Skeletal muscle tissue (tissue), 4 donors: ENCODE results near the gene NFILZ. TPM values are rescaled to one million over a fixed set of nuclear protein-coding genes. Genes with fewer than 3 reads are reported as not detected.

Experiments
- H3K27ac ChIP-seq: one replicate; pipeline ENCODE4 v1.7.0; 2013; ENCODE audit warnings: mild to moderate bottlenecking, low read depth, low read length, inconsistent platforms
- H3K27me3 ChIP-seq, 3 donors: one replicate each; pipeline ENCODE4 v1.7.0; 2013; ENCODE audit warnings: low read length in 3 of 3; ENCODE audit not compliant: control insufficient read depth in 3 of 3, insufficient read depth in 3 of 3
- H3K36me3 ChIP-seq, 3 donors: one replicate each; pipeline ENCODE4 v1.7.0; 2013; ENCODE audit warnings: low read length in 3 of 3; ENCODE audit not compliant: control insufficient read depth in 3 of 3, insufficient read depth in 3 of 3
- H3K4me1 ChIP-seq, 3 donors: one replicate each; pipeline ENCODE4 v1.7.0; 2013; ENCODE audit warnings: low read length in 3 of 3, mild to moderate bottlenecking in 3 of 3; ENCODE audit not compliant: control insufficient read depth in 3 of 3, insufficient read depth in 3 of 3
- H3K4me3 ChIP-seq, 3 donors: one replicate each; pipeline ENCODE4 v1.7.0; 2013; ENCODE audit warnings: low read length in 3 of 3
- H3K9ac ChIP-seq, 3 donors: one replicate each; pipeline ENCODE4 v1.7.0; 2013; ENCODE audit warnings: low read length in 3 of 3, mild to moderate bottlenecking in 3 of 3, moderate library complexity in 2 of 3, low read depth in 1 of 3
- H3K9me3 ChIP-seq, 3 donors: one replicate each; pipeline ENCODE4 v1.7.0; 2013; ENCODE audit warnings: low read length in 3 of 3; ENCODE audit not compliant: control insufficient read depth in 3 of 3
- total RNA-seq: library from RNA; depleted of rRNA; stranded (reverse); fragments of >200 nt; gene quantifications from one replicate; pipeline ENCODE4 v1.2.3, GENCODE V29; 2014
- donor health status: Osteomylitis.

Gene NFILZ
- not detected for total RNA-seq

GRCh38 chr19:8629996-8630683 lies at the start of gene NFILZ:
Gene NFILZ, plus strand, starts transcription at chr19:8630633. Its CDS starts 46,133 bp downstream, at chr19:8676766.
- Histone ChIP-seq H3K4me3 (no peak within 1 kb of the TSS), H3K27ac (peak within 1 kb of the TSS; percentile 47), H3K4me1 (no peaks in the 10 kb centered on the region), H3K9ac (no peak within 1 kb of the TSS), H3K36me3 (no peaks in the 10 kb centered on the region), H3K27me3 (no peaks in the 10 kb centered on the region), H3K9me3 (peaks cover 2 to 6% (median 3%) of the 10 kb centered on the region in 3 donors)

DNA sequence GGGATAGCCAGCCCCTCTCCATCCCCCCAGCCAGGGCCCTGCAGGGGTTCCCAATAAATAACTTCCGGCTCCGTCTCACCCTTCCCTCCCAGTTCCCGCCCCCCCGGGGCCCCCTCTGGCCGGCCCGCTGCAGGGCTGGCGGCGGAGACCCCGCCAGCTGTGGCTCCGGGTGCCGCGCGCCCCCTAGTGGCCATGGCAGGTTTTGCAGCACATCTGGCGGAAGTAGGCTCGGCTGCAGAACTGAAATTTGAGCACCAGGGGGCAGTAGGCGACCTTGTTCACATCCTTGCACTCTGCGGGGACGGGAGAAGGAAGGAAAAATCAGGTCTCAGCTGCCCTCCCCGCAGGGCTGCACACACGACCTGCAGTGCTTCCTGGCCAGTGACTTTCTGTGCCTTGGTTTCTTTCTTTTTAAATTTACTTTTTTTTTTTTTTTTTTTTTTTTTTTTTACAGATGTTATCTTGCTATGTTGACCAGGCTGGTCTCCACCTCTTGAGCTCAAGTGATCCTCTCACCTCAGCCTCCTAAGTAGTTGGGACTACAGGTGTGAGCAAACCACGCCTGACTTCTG lies 49.6 kb upstream of the NFILZ start:
- H3K36me3 ChIP-seq: no peaks in the 10 kb centered on the region
- H3K27me3 ChIP-seq: peaks cover 6 to 22% (median 17%) of the 10 kb centered on the region in 3 donors
- H3K9me3 ChIP-seq: no peaks in the 10 kb centered on the region
- H3K4me1 ChIP-seq: peaks cover 0 to 3% (median 0%) of the 10 kb centered on the region in 3 donors
- H3K9ac ChIP-seq: no peak overlapping the region
- no peak overlapping the region for H3K27ac ChIP-seq
- H3K4me3 ChIP-seq: no peak overlapping the region

DNA sequence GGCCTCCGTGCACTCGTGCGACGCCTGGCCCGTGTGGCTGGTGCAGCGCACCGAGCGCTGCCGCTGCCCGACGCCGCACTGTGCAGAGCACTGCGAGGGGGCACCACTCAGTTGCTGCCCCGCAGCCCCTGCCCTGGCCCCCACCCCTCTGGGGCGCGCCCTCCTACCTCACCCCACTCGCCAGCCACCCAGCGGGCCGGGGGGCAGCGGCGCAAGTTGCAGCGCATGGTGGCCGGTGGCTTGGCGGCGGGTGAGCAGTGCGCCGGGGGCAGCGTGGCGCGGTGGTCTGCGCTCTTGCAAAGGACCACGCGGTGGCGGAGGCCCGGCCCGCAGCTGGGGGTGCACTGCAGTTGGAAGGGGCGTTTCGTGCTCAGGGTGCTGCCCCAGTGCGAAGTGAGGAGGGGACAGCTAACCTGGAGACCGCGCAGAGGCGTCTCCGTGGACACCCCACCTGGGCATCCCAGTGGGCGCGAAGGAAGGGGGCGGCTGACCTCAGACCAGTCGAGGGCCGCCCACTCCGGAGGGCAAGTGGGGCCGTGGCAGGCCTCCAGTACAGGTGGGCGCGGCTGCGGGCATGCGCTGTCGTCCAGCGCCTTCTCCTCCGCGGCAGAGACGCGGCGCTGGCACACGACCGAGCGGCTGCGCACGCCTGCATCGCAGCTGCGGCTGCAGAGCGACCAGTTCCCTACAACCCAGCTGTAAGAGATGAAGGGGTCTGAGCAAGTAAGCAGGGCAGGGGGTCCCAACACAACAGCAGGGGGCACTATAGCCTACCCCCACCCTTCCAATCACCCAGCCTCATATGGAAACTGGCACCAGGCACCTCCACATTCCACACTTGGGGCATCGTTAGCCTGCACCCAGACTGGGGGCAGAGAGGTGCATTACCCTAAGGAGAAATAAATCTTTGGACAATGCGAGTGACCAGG lies 45.2 kb upstream of the NFILZ start:
- H3K36me3 ChIP-seq: peaks cover 0 to 2% (median 0%) of the 10 kb centered on the region in 3 donors
- H3K9ac ChIP-seq: no peak overlapping the region
- H3K27ac ChIP-seq: no peak overlapping the region
- H3K4me1 ChIP-seq: no peaks in the 10 kb centered on the region
- H3K4me3 ChIP-seq: no peak overlapping the region
- no peaks in the 10 kb centered on the region for H3K27me3 ChIP-seq
- no peaks in the 10 kb centered on the region for H3K9me3 ChIP-seq

DNA sequence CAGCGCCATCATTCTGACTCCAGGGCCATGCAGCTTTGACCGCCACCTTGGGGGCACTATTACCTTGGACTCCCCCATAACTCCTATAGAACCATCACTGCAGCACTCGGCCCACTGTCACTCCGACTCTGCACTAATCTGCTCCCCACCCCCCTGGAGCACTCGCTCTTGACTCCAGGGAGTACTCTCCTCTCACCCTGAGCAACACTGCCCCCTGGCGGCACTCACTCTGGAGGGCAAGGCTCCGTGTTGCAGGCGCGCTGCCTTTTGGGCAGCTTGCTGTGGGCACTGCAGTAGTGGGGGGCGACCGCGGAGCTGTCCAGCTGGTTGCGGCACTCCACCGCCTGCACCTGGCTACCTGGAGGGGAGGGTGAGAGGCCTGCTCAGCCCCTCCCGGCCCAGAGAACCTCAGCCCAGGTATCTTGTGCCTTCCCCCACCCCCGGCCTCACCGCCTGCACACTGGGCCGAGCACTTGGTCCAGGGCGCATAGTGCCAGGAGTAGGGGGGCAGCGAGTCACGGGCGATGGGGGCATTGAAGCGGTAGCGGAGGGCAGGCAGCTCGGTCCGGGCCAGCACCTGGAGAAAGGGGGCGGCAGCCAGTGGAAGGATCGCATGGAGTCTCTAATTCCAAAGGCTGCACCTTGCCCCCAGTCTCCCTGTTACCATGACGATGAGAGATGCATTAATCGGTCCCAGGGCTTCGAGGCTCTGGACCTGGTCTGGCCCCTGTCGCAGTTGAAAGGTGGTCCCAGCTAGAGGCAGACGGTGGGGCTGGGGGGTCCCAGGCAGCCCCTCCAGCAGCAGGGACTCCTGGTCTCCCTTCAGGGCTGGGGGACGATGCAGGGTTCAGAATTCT lies 44.3 kb upstream of the NFILZ start:
- H3K4me1 ChIP-seq: no peaks in the 10 kb centered on the region
- no peak overlapping the region for H3K9ac ChIP-seq
- H3K27me3 ChIP-seq: no peaks in the 10 kb centered on the region
- H3K36me3 ChIP-seq: peaks cover 0 to 2% (median 0%) of the 10 kb centered on the region in 3 donors
- no peaks in the 10 kb centered on the region for H3K9me3 ChIP-seq
- no peak overlapping the region for H3K27ac ChIP-seq
- no peak overlapping the region for H3K4me3 ChIP-seq

DNA sequence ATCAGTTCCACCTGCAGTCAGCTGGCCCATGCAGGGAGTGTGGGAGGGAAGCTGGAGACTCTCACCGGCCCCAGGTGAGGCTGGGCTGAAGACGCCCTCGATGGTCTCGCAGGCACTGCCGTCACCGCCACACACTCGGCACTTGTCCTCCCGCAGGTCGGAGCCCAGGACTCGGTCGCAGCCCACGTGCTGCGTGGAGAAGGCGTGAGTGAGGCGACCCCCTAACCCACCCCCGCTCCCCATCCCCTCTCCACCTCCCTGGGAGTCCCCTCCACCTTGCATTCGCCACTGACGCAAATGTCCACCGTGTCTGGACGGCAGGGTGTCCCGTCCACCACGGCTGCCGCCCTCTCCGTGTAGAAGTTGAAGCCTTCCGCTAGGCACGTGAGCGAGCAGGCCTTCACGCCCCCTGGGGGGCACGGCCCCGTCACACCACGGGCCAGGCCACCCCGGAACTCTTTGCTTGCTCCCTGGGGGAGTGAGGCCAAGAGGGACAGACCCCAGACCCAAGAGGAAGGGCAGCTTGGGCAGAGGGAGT lies 41.2 kb upstream of the NFILZ start:
- Histone ChIP-seq H3K36me3 (peaks cover 0 to 2% (median 0%) of the 10 kb centered on the region in 3 donors), H3K4me1 (peaks cover 8 to 14% (median 11%) of the 10 kb centered on the region in 3 donors), H3K27ac (no peak overlapping the region), H3K4me3 (no peak overlapping the region), H3K9me3 (peaks cover 0 to 6% (median 2%) of the 10 kb centered on the region in 3 donors), H3K9ac (no peak overlapping the region), H3K27me3 (peaks cover 8 to 11% (median 10%) of the 10 kb centered on the region in 3 donors)

DNA sequence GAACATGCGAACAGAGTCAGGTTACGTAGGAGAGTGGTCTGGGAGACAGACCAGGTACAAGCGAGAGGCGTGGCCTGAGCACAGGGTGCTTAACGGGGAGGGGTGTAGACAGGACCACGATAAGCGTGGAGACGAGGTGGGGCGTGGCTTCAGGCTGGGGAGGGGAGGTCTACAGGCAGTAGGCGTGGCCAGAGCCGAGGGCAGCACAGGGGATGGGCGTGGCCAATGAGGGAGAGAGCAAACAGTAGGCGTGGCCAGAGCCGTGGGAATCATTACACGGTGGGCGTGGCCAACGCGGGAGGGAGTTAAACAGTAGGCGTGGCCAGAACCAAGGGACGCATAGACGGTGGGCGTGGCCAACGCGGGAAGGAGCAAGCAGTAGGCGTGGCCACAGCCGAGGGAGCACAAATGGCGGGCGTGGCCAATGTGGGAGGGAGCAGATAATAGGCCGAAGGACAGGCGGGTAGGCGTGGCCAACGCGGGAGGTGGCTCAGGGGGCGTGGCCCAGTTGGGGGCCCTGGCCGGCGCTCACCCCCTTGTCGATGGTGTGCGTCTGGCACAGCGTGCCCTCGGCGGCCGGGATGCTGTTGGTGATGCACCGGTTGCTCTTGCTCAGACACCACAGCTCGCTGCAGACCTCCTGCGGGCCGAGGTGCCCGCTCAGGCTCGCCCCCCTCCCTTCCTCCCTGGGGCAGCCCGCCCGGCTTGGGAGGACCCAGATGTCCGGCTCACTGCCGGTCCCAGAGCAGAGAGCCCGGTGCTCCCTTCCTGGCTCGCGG lies 38.0 kb upstream of the NFILZ start:
- peak overlapping the region; percentile 59 to 66 (median 62) for H3K4me3 ChIP-seq
- peak overlapping the region in 1 of 3 donors; percentile 45 for H3K9ac ChIP-seq
- peaks cover 8 to 14% (median 11%) of the 10 kb centered on the region in 3 donors for H3K4me1 ChIP-seq
- H3K36me3 ChIP-seq: peaks cover 0 to 14% (median 2%) of the 10 kb centered on the region in 3 donors
- H3K9me3 ChIP-seq: peaks cover 0 to 6% (median 2%) of the 10 kb centered on the region in 3 donors
- peaks cover 8 to 11% (median 10%) of the 10 kb centered on the region in 3 donors for H3K27me3 ChIP-seq
- H3K27ac ChIP-seq: no peak overlapping the region

- Histone ChIP-seq H3K27me3 (peaks cover 8 to 11% (median 10%) of the 10 kb centered on the region in 3 donors), H3K4me3 (no peak overlapping the region), H3K4me1 (peaks cover 8 to 14% (median 11%) of the 10 kb centered on the region in 3 donors), H3K9ac (no peak overlapping the region), H3K9me3 (peaks cover 0 to 6% (median 2%) of the 10 kb centered on the region in 3 donors), H3K27ac (no peak overlapping the region), H3K36me3 (peaks cover 2 to 15% (median 2%) of the 10 kb centered on the region in 3 donors)
These were observed 36.5 kb upstream of the NFILZ start for GRCh38 chr19:8593931-8594330.

GRCh38 chr19:8595651-8596050 lies 34.8 kb upstream of the NFILZ start:
- peaks cover 0 to 6% (median 2%) of the 10 kb centered on the region in 3 donors for H3K9me3 ChIP-seq
- peaks cover 8 to 11% (median 10%) of the 10 kb centered on the region in 3 donors for H3K27me3 ChIP-seq
- no peak overlapping the region for H3K9ac ChIP-seq
- peaks cover 8 to 14% (median 11%) of the 10 kb centered on the region in 3 donors for H3K4me1 ChIP-seq
- H3K36me3 ChIP-seq: peaks cover 0 to 21% (median 5%) of the 10 kb centered on the region in 3 donors
- H3K27ac ChIP-seq: no peak overlapping the region
- no peak overlapping the region for H3K4me3 ChIP-seq
